Measurements from ENCODE around the gene ANKRD31.
"Not testable (repeated sequence)": the region's sequence is repeated elsewhere in the genome, so short reads cannot be mapped to it uniquely, and the experiment has no call there.

The ANKRD31 gene

DNA sequence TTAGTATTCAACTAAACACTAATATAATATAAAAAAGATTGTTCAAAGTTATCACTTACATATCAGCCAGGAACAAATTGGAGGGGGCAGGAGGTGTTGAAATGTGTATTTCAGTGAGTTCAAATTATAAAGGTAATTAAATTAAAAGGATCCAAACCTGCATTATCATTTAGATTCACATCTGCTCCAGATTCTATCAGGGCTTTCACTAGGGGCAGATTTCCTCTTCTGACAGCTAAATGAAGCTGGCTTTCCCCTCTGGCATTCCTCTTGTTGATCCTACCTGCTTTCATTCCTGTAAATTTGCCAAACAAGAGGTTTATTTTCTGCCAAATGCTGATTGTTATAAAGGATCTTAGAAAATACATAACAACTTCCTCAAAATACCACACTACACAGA, 98.0 kb downstream of the ANKRD31 start:
- ATAC-seq = no peak

DNA sequence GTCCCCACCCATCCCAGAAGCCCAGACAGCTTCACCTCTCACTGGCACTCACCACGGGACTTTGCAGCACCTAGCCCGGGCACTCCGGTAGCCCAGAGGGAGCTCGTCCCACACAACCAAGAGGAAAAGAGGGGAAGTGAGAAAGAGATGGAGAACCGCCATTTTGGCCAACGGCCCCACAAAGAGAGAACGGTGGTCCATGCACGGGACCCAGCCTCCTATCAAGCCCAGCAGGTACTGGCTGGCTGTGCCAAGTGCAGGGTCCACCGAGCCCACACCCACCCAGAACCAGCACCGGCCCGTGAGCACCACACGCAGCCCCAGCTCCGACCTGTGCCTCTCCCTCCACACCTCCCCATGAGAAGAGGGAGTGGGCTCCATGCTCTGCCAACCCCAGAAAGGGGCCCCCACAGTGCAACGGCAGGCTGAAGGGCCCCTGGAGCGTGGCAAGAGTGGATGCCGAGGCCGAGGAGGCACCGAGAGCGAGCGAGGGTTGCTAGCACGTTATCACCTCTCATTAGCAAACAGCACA, 105.8 kb downstream of the ANKRD31 start:
- ATAC-seq = no peak

DNA sequence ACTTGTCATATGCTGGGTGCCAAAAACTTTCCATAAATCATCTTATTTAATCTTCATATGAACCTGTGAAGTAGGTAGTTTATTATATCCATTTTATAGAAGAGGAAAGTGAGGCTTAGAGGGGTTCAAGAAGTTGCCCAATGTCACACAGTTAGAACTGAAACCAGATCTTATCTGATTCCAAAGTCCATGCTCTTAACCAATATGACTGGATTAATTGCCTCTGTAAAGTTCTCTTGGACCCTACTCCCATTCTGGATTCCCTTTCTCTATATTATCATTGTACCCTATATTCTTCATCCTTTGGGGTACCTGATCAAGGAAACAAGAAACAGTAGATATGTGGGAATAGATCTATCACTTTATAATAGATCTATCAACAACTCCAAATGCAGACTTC, 119.8 kb downstream of the ANKRD31 start:
- ATAC-seq = no peak

DNA sequence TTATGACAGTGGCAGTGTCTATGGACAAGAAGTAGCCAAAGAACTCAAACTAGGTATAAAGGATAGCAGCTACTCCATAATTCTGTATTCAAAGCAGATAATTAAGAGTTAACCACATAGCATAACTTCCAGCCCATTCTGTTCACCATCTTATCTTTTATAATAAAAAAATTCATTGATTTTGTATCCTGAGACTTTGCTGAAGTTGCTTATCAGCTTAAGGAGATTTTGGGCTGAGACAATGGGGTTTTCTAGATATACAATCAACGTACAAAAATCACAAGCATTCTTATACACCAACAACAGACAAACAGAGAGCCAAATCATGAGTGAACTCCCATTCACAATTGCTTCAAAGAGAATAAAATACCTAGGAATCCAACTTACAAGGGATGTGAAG, 122.4 kb downstream of the ANKRD31 start:
- not testable (repeated sequence) for ATAC-seq

DNA sequence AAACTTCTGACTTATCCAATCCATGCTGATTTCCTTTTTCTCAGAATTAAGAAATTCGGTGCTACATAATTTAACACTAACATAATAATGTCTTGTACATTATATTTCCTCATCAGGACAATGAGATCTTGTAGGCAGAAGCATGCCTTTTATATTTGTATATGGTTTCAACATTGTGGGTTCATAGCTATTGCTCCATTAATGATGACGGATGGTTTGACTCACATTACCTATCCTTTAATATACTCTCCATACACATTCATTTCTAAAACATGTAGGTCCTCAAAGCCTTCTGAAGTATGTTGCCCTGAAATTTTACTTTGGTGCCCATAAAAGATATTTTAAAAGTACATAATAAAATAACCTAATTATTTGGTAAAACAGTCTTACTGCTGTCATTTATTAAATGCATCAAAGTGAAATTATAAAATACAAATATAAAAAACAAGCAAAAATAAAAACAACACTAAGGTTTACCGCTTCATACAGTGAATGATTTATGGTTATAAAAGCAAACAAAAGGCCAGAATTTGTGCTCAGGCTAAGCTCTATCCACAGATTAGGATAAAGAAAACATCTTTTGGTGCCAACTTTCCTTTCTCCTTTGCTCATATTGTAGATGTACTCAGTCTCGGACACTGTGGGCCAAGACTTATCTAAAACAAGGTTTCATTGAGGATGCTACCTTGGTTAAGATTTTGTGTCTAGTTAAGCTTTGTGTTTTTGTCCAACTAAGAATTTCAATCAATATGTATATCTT, 123.1 kb downstream of the ANKRD31 start:
- ATAC-seq = no peak

DNA sequence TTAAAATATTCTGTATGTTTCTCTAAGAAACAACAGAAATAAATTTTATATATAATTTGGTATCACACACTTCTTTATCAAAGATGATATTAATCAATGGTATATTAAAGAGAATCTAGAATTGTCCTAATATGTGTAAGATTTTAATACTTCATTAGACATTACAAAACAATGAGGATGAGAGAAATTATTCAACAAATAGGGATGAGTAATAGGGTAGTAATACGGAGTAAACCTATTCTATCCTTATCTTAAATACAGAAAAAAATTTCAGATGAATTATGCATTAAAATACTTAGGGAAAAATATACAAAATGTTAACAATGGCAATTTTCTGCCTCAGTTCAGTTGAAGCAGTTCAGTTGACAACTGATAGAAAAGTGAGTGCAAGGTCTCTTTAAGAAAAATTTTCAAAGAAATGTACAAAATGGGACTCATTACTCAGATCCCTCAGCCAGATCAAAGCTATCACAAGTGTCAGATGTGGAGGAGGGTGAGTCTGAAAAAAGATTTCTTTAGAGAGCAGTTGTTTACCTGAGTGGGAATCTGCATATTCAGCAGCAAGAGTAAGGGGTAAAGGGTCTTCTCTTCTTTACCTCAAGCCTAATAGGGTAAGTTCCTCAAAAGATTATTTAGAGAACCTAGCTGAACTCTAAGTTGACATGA, 127.6 kb downstream of the ANKRD31 start:
- peak; percentile 42 to 47 for ATAC-seq

DNA sequence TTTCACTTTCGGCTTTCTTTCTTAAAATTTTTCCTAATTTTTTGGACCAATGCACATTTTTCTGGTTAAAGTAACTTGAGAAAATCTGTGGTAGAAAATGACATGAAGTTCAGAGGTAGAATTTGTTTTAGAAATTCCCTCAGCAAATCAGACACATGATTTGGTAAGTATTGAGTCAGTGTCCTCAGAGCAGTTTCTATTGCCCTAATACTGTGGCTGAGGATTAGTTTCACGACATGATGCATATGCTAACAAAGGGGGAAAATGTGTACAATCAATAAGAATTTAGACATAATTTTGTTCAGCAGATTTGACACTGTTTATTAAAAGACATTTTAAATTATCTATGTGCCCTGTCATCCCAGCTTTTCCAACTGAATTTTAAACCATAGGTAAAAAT, 128.2 kb downstream of the ANKRD31 start:
- peak in 1 of 2 donors; percentile 31 for ATAC-seq

DNA sequence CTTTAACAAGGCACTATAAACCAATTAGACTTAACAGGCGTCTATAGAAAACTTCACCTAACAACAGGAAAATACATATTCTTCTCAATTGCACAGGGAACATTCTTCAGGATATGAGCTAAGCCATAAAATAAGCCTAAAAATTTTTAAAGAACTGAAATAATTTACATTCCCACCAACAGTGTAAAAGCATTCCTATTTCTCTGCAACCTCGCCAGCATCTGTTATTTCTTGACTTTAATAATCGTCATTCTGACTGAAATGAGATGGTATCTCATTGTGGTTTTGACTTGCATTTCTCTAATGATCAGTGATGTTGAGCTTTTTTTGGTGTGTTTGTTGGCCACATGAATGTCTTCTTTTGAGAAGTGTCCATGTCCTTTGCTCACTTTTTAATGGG, 140.7 kb downstream of the ANKRD31 start:
- not testable (repeated sequence) for ATAC-seq

DNA sequence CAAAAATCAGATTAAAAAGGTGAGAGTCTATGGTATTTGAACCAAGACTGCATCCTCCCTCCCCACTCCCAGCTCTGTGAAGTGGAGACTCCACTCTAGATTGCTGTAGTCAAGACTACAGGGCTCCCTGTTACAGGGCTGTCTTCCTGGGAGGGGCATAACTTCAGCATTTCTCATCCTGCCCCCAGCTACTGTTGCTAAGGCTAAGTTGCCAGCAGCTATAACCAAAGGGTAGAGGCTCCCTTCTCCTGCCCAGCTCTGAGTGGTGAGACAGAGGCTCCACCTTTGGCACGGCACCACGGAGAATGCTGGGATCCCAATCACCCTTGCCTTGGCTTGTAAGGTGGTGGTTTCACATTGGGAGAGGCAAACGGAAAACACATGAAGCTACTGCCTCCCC, 145.1 kb downstream of the ANKRD31 start:
- ATAC-seq = no peak

DNA sequence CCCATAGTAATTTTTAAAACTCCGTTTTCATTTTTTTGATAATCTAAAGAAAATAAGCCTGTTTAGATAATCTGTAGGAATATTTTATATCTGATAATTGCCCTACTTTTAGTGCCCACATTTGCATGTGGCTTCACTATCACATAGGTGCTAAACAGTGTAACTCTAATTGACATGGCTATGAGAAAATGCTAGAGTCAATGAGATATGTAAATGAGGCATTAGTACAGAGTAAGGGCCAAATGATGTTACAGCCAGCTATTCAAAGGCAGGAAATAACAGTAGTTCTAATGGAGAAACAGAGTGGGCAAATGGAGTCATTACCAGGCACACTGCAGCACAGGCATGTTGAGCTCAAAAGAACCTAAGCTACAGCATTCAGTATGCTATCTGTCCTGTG, 147.0 kb downstream of the ANKRD31 start:
- ATAC-seq = peak in 1 of 2 donors; percentile 27

DNA sequence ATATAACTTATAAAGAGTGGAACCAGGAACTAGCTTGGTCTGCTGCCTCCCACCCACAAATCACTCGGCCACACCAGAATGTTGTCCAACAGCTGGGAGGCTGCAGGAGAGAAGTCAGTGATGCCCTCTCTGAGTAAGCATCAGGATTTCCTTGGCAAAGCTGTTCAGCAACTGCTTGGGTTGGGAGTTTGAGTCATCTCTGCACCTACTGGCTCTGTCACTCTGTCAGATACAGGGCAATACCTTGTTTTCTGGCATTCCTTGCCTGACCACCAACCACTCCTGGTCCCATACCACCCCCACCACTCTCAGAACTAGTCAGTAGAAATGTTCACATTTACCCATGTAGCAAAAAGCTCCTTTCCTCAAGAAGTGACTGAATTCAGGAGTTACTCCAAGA, 147.5 kb downstream of the ANKRD31 start:
- ATAC-seq = peak in 1 of 2 donors; percentile 38

DNA sequence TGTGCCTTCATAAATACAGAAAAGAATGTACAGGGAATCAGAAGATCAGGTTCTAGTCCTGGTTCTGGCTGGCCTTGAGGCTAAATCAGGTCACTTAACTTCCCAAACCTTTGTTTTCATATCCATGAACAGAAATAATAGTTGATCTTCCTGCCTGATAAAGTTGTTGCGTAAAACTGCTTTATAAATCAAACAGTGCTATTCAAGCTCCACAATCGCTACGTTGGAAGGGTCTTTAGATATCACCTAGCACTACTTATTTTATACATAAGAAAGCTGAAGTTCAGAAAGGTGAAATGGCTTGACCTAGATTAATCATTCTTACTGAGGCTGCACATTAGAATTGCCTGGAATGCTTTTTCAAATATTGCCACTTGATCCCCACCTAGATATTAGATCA, 148.0 kb downstream of the ANKRD31 start:
- no peak for ATAC-seq

DNA sequence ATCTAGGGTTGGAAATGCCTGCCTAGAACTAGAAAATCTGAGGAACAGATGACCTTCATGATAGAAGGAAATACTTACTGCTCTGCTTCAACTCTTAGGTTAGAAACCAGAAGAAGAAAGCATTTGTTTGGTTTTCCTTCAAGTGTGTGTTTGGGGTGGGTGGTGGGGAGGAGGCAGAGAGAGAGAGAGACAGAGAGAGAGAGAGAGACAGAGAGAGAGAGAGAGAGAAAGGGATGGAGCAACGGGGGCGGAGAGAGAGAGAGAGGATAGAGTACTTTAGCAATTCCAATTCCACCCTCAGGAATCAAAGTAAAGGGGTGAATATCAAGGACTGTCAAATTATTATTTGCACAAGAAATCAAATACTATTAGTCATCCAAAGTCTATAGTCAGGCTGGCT, 155.2 kb downstream of the ANKRD31 start:
- no peak for ATAC-seq

DNA sequence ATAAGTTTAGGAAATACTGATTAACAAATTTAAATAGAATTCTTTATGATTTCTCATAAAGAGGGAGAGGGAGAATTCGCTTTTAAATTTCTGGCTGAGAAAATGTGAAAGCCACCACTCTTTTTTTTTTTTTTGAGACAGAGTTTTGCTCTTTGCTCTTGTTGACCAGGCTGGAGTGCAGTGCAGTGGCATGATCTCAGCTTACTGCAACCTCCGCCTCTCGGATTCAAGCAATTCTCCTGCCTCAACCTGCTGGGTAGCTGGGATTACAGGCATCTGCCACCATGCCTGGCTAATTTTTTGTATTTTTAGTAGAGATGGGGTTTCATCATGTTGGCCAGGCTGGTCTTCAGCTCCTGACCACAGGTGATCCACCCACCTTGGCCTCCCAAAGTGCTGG, 157.3 kb downstream of the ANKRD31 start:
- not testable (repeated sequence) for ATAC-seq

DNA sequence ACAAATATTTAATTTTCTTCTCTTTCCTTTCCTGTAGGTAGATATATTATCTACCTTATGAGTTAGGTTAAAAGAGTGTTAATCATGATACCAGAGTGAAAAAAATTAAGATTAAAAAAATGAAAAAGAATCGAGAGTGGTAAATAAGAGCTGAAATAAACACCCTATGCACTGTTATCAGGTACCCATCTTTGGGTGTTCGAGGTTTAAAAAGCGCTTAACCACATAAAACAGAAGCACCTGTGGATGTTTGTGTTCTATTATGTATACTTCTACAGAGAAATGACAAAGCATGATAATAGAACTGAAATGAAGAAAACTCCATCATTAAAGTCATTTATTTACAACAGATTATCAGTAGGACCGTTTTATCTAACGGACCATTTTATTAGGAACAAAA, 158.7 kb downstream of the ANKRD31 start:
- ATAC-seq = peak; percentile 73 to 84

DNA sequence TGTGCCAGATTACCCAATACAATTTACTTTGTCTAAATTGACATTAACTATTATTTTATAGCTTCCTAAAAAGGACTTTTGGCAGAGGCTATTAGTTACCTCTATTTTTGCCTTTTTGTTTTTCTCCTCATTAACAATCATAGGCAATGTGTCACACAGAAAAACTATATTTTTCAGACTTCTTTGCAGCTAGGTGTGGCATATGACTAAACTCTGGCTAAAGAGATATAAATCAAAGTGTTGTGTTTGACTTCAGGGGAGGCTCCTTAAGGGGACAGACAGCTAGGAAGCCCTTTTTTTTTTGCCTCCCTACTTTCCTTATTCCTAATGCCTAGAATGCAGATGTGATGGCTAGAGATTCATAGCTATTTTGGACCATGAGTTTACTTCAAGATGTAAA, 164.6 kb downstream of the ANKRD31 start:
- ATAC-seq = no peak

DNA sequence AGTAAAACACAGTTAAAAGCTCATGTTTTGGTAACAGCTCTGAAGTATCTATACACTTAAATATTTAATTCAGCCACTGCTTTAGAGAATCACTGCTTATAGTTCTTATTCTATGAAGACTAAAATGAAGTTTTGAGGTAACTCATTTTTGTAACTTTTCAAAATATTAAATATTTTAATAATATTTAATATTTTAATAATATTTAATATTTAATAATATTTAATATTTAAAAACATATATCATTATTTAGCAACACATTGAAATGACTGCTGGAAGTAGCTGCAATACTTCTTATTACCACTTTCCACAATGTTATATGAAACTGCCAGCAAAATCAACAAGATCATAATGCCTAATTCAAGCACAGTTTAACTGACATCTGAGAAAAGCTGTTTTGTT, 165.6 kb downstream of the ANKRD31 start:
- ATAC-seq = no peak

DNA sequence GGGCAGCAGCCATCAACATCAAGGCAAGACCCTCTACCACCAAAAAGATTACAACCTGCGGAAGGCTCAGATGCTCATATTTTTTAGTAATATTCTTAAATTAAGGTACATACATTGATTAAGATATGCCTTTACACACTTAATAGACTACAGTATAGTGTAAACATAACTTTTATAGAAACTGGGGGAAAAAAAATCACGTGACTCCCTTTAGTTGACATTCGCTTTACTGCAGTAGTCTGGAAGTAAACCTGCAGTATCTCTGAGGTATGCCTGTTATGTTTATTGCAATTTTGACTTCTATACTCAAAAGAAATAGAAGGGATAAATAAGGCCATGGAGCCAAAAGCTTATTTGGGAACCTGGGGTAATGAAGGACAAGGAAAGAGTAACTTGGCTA, 169.2 kb downstream of the ANKRD31 start:
- no peak for ATAC-seq

DNA sequence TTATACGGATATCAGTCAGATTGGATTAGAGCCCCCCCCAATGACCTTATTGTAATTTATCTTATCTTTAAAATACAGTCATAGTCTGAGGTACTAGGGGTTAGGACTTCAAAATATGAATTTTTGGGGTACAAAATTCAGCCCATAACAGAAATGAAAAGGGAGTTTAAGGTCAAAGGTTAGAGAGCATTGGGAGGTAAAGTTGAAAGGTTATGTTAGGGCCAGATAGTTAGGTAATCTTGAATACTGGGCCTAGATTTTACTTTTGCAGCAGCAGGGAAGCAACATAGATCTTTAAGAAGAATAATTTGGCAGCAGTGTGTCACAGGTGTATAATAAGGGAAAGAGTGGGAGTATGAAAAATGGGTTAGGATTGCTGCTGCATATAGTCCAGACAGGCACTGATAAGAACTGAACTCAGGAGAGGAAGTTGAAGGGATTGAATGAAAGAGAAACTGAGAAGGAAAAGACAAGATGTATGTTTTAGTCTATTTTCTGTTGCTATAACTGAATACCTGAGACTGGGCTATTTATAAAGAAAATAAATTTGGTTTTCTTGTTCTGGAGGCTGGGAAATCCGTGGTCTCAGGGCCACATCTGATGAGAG, 173.7 kb downstream of the ANKRD31 start:
- no peak for ATAC-seq

DNA sequence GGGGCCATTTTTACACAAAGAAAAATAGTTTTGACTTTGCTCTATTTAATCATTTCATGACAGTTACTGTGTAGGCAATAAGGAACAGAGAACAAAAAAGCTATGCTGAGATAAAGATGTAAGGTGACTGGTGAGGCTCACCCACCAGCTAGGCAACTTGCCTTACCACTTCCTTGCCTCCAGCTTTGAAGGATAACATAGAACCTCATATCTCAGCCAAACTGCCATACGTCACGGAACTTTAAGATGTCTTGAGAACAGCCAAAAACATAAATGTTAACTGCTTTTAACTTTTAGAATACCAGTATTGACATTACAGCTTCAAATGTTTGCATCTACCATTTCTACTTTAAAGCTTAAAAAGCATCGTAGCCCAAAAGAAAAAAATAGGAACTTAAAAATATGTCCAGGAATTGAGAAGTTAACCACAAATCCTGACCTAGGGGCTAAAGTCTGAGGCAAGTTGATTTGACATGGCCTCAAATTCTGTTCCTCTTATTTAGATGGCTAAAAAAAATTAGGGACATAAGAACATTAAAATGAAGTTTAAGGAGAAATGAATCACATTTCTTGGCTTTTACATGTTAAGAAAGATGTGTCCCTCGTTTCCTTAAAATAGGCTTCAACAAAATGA, 176.6 kb downstream of the ANKRD31 start:
- ATAC-seq = peak; percentile 61 to 71

DNA sequence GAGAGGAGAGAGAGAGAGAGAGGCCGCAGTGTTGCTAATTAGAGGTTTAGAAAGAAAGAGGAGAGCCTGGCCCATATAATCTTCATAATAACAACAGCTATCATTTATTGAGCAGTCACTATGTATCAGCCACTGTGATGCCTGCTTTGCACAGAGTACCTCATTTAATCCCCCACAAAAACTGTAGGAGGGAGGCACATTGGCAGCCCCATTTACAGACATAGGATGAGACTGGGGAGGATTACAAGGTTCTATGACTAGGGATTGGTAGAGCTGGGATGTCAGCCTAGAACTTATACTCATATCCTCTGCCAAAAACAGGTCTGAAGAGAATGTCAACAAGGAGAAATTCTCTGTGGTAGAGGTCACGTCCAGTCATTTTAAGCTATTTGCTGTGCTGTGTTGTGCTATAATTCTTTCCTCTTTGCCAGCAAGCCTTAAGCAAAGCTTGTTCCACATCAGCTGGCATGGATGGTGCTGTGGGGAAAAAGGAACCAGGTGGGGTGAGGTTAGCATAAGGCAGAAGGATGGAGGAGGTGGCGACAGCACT, 177.6 kb downstream of the ANKRD31 start:
- peak; percentile 15 to 17 for ATAC-seq

DNA sequence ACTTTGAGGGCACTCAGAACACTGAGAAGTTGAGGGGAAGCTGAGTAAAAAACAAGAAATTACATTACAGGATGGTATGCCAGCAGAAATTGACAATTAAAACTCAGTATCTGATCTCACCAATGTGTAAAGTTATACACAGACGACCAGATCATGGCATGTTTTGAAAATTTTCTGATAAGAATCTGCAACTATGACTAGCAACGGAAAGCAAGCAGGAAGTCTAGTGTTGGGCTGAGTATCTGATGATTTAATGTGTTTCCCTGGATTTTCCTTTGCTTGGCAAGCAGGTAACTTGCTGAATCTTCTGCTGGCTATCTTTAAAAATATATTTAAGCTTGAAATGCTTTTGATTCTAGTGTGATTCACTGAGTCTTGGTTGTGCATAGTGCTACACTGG, 179.1 kb downstream of the ANKRD31 start:
- ATAC-seq = no peak

DNA sequence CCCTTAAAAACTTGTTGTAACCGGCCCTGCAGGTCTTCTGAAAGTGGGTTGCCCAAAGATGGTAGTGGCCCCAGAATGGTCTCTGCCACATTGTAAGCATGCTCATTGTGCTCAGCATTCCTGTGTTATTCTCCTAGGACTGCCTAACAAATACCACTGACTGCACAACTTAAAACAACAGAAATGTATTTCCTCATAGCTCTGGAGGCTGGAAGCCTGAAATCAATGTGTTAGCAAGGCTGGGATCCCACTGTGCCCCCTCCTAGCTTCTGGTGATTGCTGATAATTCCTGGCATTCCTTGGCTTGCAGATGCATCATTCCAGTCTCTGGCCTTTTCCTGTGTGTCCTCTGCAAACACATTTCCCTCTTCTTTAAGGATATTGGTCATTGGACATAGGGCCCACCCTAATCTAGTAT, 180.9 kb downstream of the ANKRD31 start:
- ATAC-seq = no peak
